ENCODE results near the gene LRRK1. TPM values are rescaled to one million over a fixed set of nuclear protein-coding genes. Genes with fewer than 3 reads are reported as not detected.

LRRK1 gene
- total and polyA plus RNA-seq, 11 donors = 1.3 to 12.7 (median 2.1) TPM

GRCh38 chr15:101115393-101115785, 196.2 kb downstream of the LRRK1 start:
- DNase-seq = no peak
- 76 to 81% (median 77%) methylated on average over 9 of the region's 9 CpGs for WGBS, 4 donors
- peaks cover 0 to 16% (median 4%) of the 10 kb centered on the region in 12 donors for H3K4me1 ChIP-seq
- no peaks in the 10 kb centered on the region for H3K27me3 ChIP-seq
- no peaks in the 10 kb centered on the region for H3K36me3 ChIP-seq
- TF ChIP-seq, protein P1, sequence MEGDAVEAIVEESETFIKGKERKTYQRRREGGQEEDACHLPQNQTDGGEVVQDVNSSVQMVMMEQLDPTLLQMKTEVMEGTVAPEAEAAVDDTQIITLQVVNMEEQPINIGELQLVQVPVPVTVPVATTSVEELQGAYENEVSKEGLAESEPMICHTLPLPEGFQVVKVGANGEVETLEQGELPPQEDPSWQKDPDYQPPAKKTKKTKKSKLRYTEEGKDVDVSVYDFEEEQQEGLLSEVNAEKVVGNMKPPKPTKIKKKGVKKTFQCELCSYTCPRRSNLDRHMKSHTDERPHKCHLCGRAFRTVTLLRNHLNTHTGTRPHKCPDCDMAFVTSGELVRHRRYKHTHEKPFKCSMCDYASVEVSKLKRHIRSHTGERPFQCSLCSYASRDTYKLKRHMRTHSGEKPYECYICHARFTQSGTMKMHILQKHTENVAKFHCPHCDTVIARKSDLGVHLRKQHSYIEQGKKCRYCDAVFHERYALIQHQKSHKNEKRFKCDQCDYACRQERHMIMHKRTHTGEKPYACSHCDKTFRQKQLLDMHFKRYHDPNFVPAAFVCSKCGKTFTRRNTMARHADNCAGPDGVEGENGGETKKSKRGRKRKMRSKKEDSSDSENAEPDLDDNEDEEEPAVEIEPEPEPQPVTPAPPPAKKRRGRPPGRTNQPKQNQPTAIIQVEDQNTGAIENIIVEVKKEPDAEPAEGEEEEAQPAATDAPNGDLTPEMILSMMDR (IDR thresholded peaks at IDR 0.05) = no peak
- no peak for TF ChIP-seq POLR2A (IDR thresholded peaks at IDR 0.05)
- ATAC-seq = no peak
- no peaks in the 10 kb centered on the region for H3K9me3 ChIP-seq
- H3K27ac ChIP-seq = peak overlapping the region in 4 of 12 donors; percentile 28 to 62 (median 46)
- intact Hi-C loops (cut with DNase I) = no loop called here
- no peak overlapping the region for H3K4me3 ChIP-seq

GRCh38 chr15:101115786-101116680, 196.9 kb downstream of the LRRK1 start:
- H3K27ac ChIP-seq = peak overlapping the region in 7 of 12 donors; percentile 1 to 66 (median 31)
- no peaks in the 10 kb centered on the region for H3K9me3 ChIP-seq
- DNase-seq = peak in 4 of 5 donors; percentile 61 to 72 (median 65)
- H3K27me3 ChIP-seq = no peaks in the 10 kb centered on the region
- intact Hi-C loops (cut with DNase I) = no loop called here
- H3K4me1 ChIP-seq = peaks cover 0 to 20% (median 7%) of the 10 kb centered on the region in 12 donors
- peak; percentile 58 to 85 (median 76) for ATAC-seq
- H3K4me3 ChIP-seq = no peak overlapping the region
- no peak for TF ChIP-seq POLR2A (IDR thresholded peaks at IDR 0.05)
- TF ChIP-seq, protein P1 (IDR thresholded peaks at IDR 0.05) = no peak
- H3K36me3 ChIP-seq = no peaks in the 10 kb centered on the region
- WGBS, 4 donors = 71 to 74% (median 72%) methylated on average over 17 of the region's 17 CpGs

DNA sequence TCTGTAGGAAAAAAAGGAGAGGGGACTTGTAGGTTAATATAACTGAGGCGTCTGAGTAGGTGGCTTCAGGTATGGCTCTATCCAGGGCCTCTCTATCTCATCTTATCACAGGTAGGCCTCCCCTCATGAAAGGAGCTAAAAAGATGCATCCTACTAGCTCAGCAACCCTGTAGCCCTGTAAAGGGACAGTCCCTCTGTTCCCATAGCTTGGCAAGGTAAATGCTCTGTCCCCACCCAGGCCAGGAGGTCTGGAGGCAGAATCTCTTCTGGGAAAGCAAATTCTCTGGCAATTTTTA, 197.5 kb downstream of the LRRK1 start:
- no peak for ATAC-seq
- intact Hi-C loops (cut with DNase I) = no loop called here
- no peaks in the 10 kb centered on the region for H3K27me3 ChIP-seq
- DNase-seq = no peak
- H3K4me1 ChIP-seq = peaks cover 0 to 26% (median 13%) of the 10 kb centered on the region in 12 donors
- no peaks in the 10 kb centered on the region for H3K9me3 ChIP-seq
- 87 to 96% (median 92%) methylated on average over 1 of the region's 1 CpG for WGBS, 4 donors
- TF ChIP-seq, protein P1 (IDR thresholded peaks at IDR 0.05) = no peak
- TF ChIP-seq POLR2A (IDR thresholded peaks at IDR 0.05) = no peak
- H3K36me3 ChIP-seq = no peaks in the 10 kb centered on the region
- H3K4me3 ChIP-seq = no peak overlapping the region
- H3K27ac ChIP-seq = peak overlapping the region in 4 of 12 donors; percentile 1 to 66 (median 29)

DNA sequence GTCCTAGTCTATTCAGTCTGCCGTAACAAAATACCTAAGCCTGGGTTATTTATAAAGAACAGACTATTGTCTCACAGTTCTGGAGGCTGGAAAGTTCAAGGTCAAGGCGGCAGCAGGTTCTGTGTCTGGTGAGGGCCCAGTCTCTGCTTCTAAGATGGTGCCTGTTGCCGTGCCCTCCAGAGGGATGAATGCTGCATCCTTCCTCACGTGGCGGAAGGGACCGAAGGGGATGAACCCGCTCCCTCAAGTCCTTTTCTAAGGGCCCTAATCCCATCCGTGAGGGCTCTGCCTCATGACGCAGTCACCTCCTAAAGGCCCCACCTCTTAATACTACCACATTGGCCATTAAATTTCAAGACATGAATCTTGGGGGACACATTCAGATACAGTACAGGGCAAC, 199.0 kb downstream of the LRRK1 start:
- H3K27me3 ChIP-seq = no peaks in the 10 kb centered on the region
- ATAC-seq (no peak), DNase-seq (no peak)
- 95 to 98% (median 96%) methylated on average over 7 to 9 of the region's 9 CpGs for WGBS, 4 donors
- H3K9me3 ChIP-seq = no peaks in the 10 kb centered on the region
- TF ChIP-seq POLR2A (IDR thresholded peaks at IDR 0.05) = no peak
- TF ChIP-seq, protein P1 (IDR thresholded peaks at IDR 0.05) = no peak
- no peaks in the 10 kb centered on the region for H3K36me3 ChIP-seq
- no peak overlapping the region for H3K4me3 ChIP-seq
- intact Hi-C loops (cut with DNase I) = no loop called here
- no peak overlapping the region for H3K27ac ChIP-seq
- H3K4me1 ChIP-seq = peaks cover 0 to 40% (median 20%) of the 10 kb centered on the region in 12 donors
